NCI-H526 (cell line): Measurements from ENCODE around the gene MAGEC2.

Experiments used
- DNase-seq, 2 experiments: peaks; one replicate each; lab custom pipeline; 2025; lab: John Stamatoyannopoulos, UW

Gene MAGEC2

DNA sequence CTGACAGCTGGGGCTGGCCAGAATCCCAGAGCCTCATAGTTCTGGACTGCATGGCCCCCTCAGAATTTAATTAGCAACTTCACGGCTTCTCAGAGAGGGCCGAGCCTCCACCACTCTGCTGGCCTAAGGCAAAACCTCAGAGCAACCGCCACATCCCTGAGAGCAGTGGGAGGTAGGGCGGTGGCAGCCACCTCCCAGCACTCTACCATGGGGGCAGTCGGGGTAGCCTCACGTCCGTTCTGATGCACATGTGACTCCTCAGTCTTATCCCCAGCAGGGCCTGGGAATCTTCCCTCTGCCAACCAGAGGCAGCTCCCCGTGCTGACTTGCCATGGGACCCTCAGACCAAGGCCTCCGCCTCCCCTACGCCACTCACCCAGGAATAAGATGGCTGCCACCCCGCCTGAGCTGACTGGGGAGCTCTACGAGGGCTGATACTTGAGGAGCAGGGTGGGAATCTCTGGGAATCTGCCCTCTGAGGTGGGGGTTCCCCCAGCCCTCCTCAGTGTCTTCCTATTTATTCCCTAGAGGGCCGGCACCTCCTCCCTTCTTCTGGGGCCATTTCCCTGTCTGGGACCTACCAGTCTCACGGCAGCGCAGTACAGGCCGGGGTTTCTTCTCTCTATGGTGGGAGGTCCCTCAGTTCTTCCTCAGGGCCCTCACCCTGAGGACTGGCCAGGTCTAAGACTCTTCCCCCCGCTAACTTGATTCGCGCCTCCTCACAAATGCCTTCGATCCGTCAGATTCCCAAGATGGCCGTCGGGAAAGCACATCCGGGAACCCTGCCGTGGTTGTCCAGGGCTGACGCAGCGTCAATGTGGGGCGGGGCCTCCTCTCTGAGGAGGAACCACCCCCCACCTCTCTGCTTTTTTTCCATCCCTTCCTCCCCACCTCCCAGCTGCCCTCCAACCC is at the start of gene MAGEC2:
Gene MAGEC2 (minus strand): TSS at position 769 of the 912 bp plus-strand sequence. CDS start 1,303 bp downstream, outside the sequence.
- DNase-seq, result no peak

DNA sequence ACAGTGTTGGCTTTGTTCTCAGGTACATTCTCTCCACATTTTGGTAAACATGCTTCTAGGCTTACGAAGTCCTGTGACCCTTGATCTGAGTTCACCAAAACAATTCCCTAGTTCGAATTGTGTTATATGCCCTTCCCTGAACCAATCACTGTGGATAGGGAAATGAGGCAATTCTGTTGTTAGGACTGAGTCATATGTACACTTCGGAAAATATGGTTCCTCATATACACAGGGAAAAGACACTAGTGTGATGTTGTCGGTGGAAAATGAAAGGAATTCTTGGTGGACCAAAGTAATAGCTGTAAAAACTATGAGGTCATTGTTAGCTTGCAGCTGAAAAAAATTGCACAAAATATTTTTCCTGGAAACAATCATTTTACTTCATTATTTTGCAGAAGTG is 46.6 kb upstream of the MAGEC2 start:
- DNase-seq, result no peak

DNA sequence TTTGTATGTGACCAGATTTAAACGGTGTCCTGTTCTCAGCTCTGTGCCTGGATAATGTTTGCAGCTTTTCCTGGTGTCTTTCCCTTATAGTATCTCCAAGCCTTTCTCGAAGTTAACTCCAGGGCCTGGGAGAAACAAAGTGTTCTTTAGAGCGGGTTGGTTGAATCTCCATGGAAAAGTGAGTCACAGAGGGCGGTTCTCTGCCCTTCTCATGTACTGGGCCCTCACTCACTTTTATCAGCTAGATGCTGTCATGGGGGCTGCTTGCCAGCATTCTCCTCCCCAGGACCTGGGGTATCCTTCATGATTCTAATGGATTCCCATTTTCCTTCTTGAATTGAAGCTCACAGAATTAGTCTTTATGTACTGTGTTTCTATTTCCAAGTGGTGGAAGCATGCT is 46.1 kb upstream of the MAGEC2 start:
- DNase-seq, result no peak

- DNase-seq, result no peak
These were observed 45.4 kb upstream of the MAGEC2 start for GRCh38 chrX:142250502-142250901.

GRCh38 chrX:142249721-142250120 is 44.6 kb upstream of the MAGEC2 start:
- no peak for DNase-seq

GRCh38 chrX:142244568-142244967 is 39.5 kb upstream of the MAGEC2 start:
- no peak for DNase-seq

- no peak for DNase-seq
These were observed 33.4 kb upstream of the MAGEC2 start for GRCh38 chrX:142238536-142238935.

DNA sequence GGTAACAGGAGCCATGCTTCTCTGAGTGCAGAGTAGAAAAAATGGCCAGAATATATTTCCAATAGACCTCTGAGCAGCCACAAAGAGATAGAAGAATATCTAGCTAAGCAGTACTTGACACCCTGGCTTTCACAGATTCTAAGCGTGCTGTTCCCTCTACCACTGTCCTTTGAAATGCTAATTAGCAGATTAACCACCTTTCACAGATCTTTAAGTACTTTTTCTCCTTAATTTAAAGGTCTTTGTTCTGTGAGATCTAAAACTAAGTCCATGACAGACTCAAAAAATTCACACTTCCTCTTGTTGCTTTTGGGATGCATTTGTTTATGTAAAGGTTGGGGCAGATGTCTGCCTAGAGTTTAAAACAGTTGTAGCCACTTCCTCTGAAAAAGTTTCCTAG is 28.3 kb upstream of the MAGEC2 start:
- DNase-seq, result no peak

DNA sequence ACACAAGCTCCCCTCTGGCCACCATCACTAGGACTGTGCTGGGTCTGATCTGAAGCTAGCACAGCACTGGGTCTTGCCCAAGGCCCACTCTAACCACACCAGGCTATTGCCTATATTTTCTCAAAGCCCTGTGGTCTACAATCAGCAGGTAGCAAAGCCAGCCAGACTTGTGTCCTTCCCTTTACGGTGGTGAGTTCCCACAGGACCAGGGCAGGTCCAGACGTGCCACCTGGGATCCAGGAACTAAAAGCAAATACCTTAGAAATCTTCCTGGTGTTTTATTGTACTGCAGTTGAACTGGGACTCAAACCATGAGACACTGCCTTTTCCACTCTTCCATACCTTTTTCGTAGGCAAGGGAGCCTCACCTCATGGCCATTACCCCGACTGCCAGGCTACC is 9.0 kb upstream of the MAGEC2 start:
- DNase-seq, result no peak

GRCh38 chrX:142201113-142201512 is 4.0 kb downstream of the MAGEC2 start:
- no peak for DNase-seq

GRCh38 chrX:142186103-142186502 is 19.0 kb downstream of the MAGEC2 start:
- DNase-seq, result no peak

- no peak for DNase-seq
These were observed 20.1 kb downstream of the MAGEC2 start for GRCh38 chrX:142184756-142185602.

DNA sequence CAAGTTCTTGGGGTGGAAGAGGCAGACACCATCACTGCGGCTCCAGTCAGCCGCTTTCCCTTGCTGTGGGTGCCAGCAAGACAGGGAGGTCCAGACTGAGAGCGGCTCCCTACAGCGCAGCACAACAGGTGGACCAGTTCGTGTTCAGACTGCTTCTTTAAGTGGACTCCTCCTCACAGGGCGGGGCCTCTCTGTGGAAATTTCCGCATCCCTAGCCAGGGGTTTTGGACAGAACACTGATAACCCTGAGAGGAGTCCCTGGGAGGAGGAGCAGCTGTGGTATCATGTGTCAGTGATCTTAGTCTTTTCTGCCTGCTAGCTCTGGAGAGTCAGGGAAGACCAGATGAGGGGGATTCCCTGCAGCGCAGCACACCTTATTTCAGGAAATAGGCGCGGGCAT is 48.5 kb downstream of the MAGEC2 start:
- no peak for DNase-seq
